ENCODE data around the gene ZFHX3. TPM values are rescaled to one million over a fixed set of nuclear protein-coding genes. Genes with fewer than 3 reads are reported as not detected.
A peak's percentile ranks its signal among the peaks of the same experiment; 100 is the strongest.
"Not testable (repeated sequence)": the region's sequence is repeated elsewhere in the genome, so short reads cannot be mapped to it uniquely, and the experiment has no call there.

ZFHX3 gene
- total RNA-seq, 1 donor from 2014 or later = 3.6 TPM

GRCh38 chr16:73000020-73000906 is 47.7 kb downstream of the ZFHX3 start:
- DNase-seq (ENCODE audit: low read depth) = peak; percentile 83

- DNase-seq (ENCODE audit: low read depth) = no peak
Observed at GRCh38 chr16:72999541-73000019, 48.3 kb downstream of the ZFHX3 start.

GRCh38 chr16:72997141-72997542 is 50.8 kb downstream of the ZFHX3 start:
- no peak for DNase-seq (ENCODE audit: low read depth)

GRCh38 chr16:72996291-72997062 is 51.5 kb downstream of the ZFHX3 start:
- no peak for DNase-seq (ENCODE audit: low read depth)

GRCh38 chr16:72995882-72996270 is 52.1 kb downstream of the ZFHX3 start:
- DNase-seq (ENCODE audit: low read depth) = not testable (repeated sequence)

GRCh38 chr16:72995151-72995881 is 52.6 kb downstream of the ZFHX3 start:
- DNase-seq (ENCODE audit: low read depth) = no peak

- no peak for DNase-seq (ENCODE audit: low read depth)
Observed at GRCh38 chr16:72992142-72992601, 55.8 kb downstream of the ZFHX3 start.

- DNase-seq (ENCODE audit: low read depth) = no peak
Observed at GRCh38 chr16:72991644-72992043, 56.3 kb downstream of the ZFHX3 start.

GRCh38 chr16:72991211-72991610 is 56.7 kb downstream of the ZFHX3 start:
- no peak for DNase-seq (ENCODE audit: low read depth)

GRCh38 chr16:72990571-72990970 is 57.4 kb downstream of the ZFHX3 start:
- DNase-seq (ENCODE audit: low read depth) = no peak

- DNase-seq (ENCODE audit: low read depth) = peak; percentile 84
Observed at GRCh38 chr16:72989579-72990551, 58.1 kb downstream of the ZFHX3 start.

GRCh38 chr16:72989203-72989578 is 58.7 kb downstream of the ZFHX3 start:
- DNase-seq (ENCODE audit: low read depth) = not testable (repeated sequence)

GRCh38 chr16:72988569-72988968 is 59.4 kb downstream of the ZFHX3 start:
- DNase-seq (ENCODE audit: low read depth) = no peak

GRCh38 chr16:72987480-72987901 is 60.4 kb downstream of the ZFHX3 start:
- DNase-seq (ENCODE audit: low read depth) = no peak

GRCh38 chr16:72985995-72986394 is 61.9 kb downstream of the ZFHX3 start:
- DNase-seq (ENCODE audit: low read depth) = peak; percentile 77

- peak; percentile 95 for DNase-seq (ENCODE audit: low read depth)
Observed at GRCh38 chr16:72985148-72985941, 62.6 kb downstream of the ZFHX3 start.

- peak; percentile 26 for DNase-seq (ENCODE audit: low read depth)
Observed at GRCh38 chr16:72983728-72984350, 64.1 kb downstream of the ZFHX3 start.

GRCh38 chr16:72983241-72983640 is 64.7 kb downstream of the ZFHX3 start:
- no peak for DNase-seq (ENCODE audit: low read depth)

- no peak for DNase-seq (ENCODE audit: low read depth)
Observed at GRCh38 chr16:72979974-72980373, 68.0 kb downstream of the ZFHX3 start.

Data from myocyte (in vitro differentiated cells).